H54 (cell line): ENCODE measurements around the gene EIF4E2.

Experiments
- DNase-seq: peaks from one replicate; pipeline ENCODE4 v3.0.0; 2011; ENCODE audit warnings: low spot score, mixed read lengths; ENCODE audit not compliant: insufficient read length
- FAIRE-seq: peaks from 3 replicates; lab custom pipeline; 2011; peaks lifted over from hg19 to GRCh38; lab: Jason Lieb, UNC
- POLR2A ChIP-seq: IDR thresholded peaks from 2 replicates; pipeline ENCODE4 v1.6.1; 2011; ENCODE audit warnings: low read depth, mild to moderate bottlenecking, low read length

EIF4E2 gene, protein sequence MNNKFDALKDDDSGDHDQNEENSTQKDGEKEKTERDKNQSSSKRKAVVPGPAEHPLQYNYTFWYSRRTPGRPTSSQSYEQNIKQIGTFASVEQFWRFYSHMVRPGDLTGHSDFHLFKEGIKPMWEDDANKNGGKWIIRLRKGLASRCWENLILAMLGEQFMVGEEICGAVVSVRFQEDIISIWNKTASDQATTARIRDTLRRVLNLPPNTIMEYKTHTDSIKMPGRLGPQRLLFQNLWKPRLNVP

DNA sequence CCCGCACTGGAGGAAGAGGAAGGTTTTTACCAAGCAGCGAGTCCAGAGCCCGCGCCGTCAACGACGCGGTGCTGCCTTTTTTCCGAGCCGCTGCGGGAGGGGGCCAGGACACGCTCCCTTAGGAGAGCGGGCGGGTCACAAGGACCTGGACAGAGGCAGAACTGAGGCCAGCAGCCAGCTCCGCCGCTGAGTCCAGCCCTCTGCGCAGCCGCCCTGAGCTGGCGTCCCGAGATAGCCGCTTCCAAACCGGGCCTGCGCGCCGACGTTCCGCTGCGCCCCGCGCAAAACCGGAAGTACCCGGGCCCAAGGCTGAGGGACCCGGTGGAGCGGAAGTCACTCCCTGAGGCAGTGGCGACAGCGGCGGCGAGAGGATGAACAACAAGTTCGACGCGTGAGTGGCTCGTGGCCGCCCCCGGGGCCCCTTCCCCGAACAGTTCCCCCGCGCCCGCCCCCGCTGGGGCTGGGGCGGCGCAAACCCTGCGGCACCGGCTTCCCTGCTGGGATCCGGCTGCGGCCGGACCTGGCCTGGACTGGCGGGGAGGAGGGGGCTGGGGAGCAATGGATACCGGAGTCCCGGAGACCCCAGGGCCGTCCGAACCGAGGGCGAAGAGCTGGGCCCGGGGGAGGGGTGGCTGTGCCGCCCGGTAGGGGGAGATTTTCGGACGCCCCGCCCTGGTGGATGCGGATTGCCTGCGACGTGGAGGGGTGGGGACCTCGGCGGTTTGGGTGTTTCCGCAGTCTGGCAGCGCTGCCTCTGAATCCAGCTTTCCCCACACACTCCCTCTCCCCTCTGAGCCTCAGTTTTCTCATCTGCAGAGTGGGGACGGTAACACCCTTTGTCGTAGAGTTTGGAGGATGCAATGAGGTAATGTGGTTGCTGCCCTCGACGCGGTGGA, at the start of gene EIF4E2, which contains the start of gene TIGD1:
EIF4E2 (plus strand) TSS at position 336 of the 896 bp plus-strand sequence; CDS start at position 372, 36 bp downstream.
TIGD1 (minus strand) TSS at position 204 of the 896 bp plus-strand sequence. CDS start 675 bp downstream, outside the sequence.
- peak; percentile 97 for DNase-seq
- FAIRE-seq: no peak
- TF ChIP-seq POLR2A: peak; percentile 91

DNA sequence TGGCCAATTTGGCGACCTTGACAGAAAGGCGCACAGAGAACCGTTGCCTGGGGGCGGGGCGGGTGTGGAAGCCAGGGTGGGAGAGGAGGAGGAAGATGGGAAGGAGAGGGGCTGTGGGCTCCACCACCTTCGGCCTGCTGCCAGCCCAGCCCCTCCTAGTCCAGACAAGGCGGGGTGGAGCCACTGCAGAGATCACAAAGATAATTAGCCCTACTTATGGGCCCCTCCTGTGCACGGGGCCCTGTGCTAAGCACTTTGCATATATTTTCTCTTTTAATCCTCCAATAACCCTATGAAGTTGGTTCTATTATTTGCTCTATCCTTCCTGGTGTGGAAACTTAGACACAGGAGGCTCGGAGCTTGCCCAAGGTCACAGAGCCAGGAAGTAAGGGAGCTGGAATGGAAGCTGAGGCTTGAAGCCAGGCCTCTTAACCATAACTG, 49.1 kb upstream of the EIF4E2 start:
- no peak for DNase-seq
- no peak for TF ChIP-seq POLR2A
- FAIRE-seq: no peak

DNA sequence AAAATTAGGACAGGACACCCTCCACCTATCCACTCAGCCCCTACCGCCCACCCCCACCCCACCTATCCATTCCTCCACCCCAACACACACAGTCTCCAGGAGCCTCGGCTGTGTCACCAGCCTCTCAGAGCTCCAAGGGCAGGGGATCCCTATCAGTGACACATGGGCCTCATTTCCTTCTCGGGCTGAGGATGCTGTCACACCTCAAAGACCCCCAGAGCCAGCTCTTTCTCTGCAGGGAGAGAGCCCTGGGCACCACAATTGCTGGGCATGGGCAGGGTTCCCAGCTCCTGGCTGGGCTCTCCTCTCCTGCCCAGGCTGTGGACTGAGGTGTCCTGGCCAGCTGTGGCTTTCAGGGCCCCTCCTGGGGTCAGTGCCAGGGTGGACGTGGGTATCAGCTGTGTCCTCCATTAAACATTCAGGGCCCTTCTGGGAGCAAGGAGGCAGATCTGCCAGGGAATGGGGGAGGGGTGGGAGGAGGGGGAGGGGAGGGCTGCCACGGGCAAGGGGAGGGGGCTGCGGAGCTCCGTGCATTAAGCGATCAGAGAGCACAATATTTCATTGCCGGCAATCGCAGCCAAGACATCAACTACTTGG, 48.6 kb upstream of the EIF4E2 start:
- no peak for DNase-seq
- FAIRE-seq: no peak
- TF ChIP-seq POLR2A: no peak

- FAIRE-seq: no peak
- DNase-seq: no peak
- TF ChIP-seq POLR2A: no peak
Observed at GRCh38 chr2:232502511-232502910, 48.0 kb upstream of the EIF4E2 start.

- DNase-seq: no peak
- TF ChIP-seq POLR2A: no peak
- no peak for FAIRE-seq
Observed at GRCh38 chr2:232502911-232503808, 47.3 kb upstream of the EIF4E2 start.

- TF ChIP-seq POLR2A: no peak
- DNase-seq (no peak), FAIRE-seq (no peak)
Observed at GRCh38 chr2:232503809-232504323, 46.6 kb upstream of the EIF4E2 start.

DNA sequence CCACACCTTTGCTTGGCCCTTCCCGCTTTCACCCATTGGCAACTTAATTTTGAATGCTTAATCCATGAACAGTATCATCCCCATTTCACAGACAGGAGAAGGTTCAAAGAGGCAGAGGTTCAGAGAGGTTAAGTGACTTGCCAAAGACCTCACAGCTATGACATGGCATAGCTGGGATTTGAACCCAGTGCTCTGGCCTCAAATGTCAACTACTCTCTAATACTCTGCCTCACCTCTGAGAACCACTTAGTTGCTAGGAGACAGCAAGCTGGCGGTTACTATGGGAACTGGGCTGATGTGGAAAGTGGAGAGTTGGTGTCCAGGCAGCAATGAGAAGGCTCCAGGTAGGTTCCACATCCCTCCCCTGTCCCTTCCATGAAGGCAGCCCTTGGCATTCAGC, 46.1 kb upstream of the EIF4E2 start:
- no peak for TF ChIP-seq POLR2A
- DNase-seq: no peak
- no peak for FAIRE-seq

- FAIRE-seq (no peak), DNase-seq (no peak)
- TF ChIP-seq POLR2A: no peak
Observed at GRCh38 chr2:232505856-232506255, 44.6 kb upstream of the EIF4E2 start.

- FAIRE-seq (no peak), DNase-seq (no peak)
- no peak for TF ChIP-seq POLR2A
Observed at GRCh38 chr2:232506709-232507108, 43.8 kb upstream of the EIF4E2 start.

- FAIRE-seq (no peak), DNase-seq (no peak)
- no peak for TF ChIP-seq POLR2A
Observed at GRCh38 chr2:232508251-232508650, 42.2 kb upstream of the EIF4E2 start.

- FAIRE-seq (no peak), DNase-seq (no peak)
- no peak for TF ChIP-seq POLR2A
Observed at GRCh38 chr2:232511336-232511890, 39.1 kb upstream of the EIF4E2 start.

- TF ChIP-seq POLR2A: no peak
- no peak for DNase-seq
- no peak for FAIRE-seq
Observed at GRCh38 chr2:232512602-232513001, 37.9 kb upstream of the EIF4E2 start.
